Transverse colon (tissue), 3 donors: Measurements from ENCODE around the gene ITGA6.

Experiments used
- EP300 ChIP-seq: sonication (generic); formaldehyde crosslinking; IDR thresholded peaks from one replicate; pipeline ENCODE4 v1.6.1; 2017; ENCODE audit warnings: antibody characterized with exemption, low read depth
- POLR2A ChIP-seq: fragments of 450-650 bp; IDR thresholded peaks from one replicate; pipeline ENCODE4 v1.6.1; 2016; ENCODE audit warnings: antibody characterized with exemption, mild to moderate bottlenecking, moderate library complexity
- TF ChIP-seq, protein P1 (sequence below), 5 experiments: fragments of 200-600 bp in 3 of 5; fragments of 450-650 bp in 2 of 5; sonication (generic) in 3 of 5; IDR thresholded peaks; 1 replicate in 2 of 5; 2 replicates in 3 of 5; pipeline ENCODE4 v1.5.1; 2016 to 2017; ENCODE audit warnings: antibody characterized with exemption in 5 of 5, inconsistent platforms in 3 of 5, mild to moderate bottlenecking in 2 of 5, moderate library complexity in 1 of 5

DNA sequence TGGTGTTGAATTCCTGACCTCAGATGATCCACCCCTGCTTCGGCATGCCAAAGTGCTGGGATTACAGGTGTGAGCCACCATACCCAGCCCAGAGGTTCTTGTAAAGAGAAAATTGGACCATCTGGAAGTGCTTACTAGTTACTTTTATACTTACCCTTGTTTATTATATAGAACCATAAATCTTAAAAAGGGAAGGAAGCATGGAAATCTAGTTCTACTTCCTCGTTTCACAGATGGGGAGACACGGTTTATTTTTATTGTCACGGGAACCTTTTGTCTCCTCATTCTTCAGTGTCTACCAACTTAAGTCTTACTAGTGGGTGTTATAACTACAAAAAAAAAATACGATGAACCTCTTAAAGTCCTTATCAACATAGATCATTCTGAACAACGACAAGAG is 82.7 kb downstream of the ITGA6 start:
- no peak for TF ChIP-seq POLR2A
- no peak for TF ChIP-seq EP300
- TF ChIP-seq, protein P1, sequence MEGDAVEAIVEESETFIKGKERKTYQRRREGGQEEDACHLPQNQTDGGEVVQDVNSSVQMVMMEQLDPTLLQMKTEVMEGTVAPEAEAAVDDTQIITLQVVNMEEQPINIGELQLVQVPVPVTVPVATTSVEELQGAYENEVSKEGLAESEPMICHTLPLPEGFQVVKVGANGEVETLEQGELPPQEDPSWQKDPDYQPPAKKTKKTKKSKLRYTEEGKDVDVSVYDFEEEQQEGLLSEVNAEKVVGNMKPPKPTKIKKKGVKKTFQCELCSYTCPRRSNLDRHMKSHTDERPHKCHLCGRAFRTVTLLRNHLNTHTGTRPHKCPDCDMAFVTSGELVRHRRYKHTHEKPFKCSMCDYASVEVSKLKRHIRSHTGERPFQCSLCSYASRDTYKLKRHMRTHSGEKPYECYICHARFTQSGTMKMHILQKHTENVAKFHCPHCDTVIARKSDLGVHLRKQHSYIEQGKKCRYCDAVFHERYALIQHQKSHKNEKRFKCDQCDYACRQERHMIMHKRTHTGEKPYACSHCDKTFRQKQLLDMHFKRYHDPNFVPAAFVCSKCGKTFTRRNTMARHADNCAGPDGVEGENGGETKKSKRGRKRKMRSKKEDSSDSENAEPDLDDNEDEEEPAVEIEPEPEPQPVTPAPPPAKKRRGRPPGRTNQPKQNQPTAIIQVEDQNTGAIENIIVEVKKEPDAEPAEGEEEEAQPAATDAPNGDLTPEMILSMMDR (IDR thresholded peaks at IDR 0.05): no peak
